Panc1 (cell line): Measurements from ENCODE around the gene ARHGEF7. TPM values are rescaled to one million over a fixed set of nuclear protein-coding genes. Genes with fewer than 3 reads are reported as not detected.

Experiments
- ATAC-seq: fragments of 200-7000 bp; cut with Tn5 transposase; 2 replicates; pipeline ENCODE4 v1.9.1; 2020; ENCODE audit warnings: mild to moderate bottlenecking, moderate library complexity
- BruUV-seq: library from RNA; stranded (reverse); fragments of 400-500 nt; replicated peaks from 2 replicates; lab custom pipeline; 2021; lab: Mats Ljungman, UMichigan
- CTCF ChIA-PET: fragments of 300-600 bp; sonication (Branson Sonifier 250); formaldehyde crosslinking; loops from one replicate; lab custom pipeline; 2022; ENCODE audit warnings: antibody characterized with exemption; lab: Charles Lee
- POLR2A ChIA-PET: fragments of 300-600 bp; sonication (Branson Sonifier 250); formaldehyde crosslinking; loops from one replicate; lab custom pipeline; 2022; ENCODE audit warnings: antibody characterized with exemption; lab: Charles Lee
- DNase-seq: peaks from one replicate; pipeline ENCODE4 v3.0.0-alpha.2; 2010; ENCODE audit warnings: low read depth, low spot score
- H3K27ac ChIP-seq: 2 replicates; pipeline ENCODE4 v1.5.1; 2011; ENCODE audit warnings: mild to moderate bottlenecking, low read length, inconsistent platforms
- H3K27me3 ChIP-seq: fragments of 200-500 bp; sonication (Bioruptor generic); 2 replicates; pipeline ENCODE4 v1.6.0; 2014; ENCODE audit warnings: low read length, inconsistent platforms; ENCODE audit not compliant: control insufficient read depth, insufficient read depth
- H3K36me3 ChIP-seq: fragments of 200-500 bp; sonication (Bioruptor generic); 2 replicates; pipeline ENCODE4 v1.5.1; 2014; ENCODE audit warnings: inconsistent platforms, mild to moderate bottlenecking, low read length, moderate library complexity; ENCODE audit not compliant: control insufficient read depth, insufficient read depth
- H3K4me1 ChIP-seq: 2 replicates; pipeline ENCODE4 v1.5.1; 2011; ENCODE audit warnings: inconsistent platforms, mild to moderate bottlenecking, low read length, moderate library complexity; ENCODE audit not compliant: control insufficient read depth, insufficient read depth
- H3K4me3 ChIP-seq, 2 experiments: 2 replicates each; pipeline ENCODE4 v1.5.1; 2011 to 2012; ENCODE audit warnings: low read depth in 2 of 2, low read length in 2 of 2, mild to moderate bottlenecking in 2 of 2, inconsistent platforms in 1 of 2, moderate library complexity in 1 of 2
- H3K9me3 ChIP-seq: fragments of 200-500 bp; sonication (Bioruptor generic); 2 replicates; pipeline ENCODE4 v1.5.1; 2014; ENCODE audit warnings: low read depth, mild to moderate bottlenecking, inconsistent platforms, low read length, moderate library complexity; ENCODE audit not compliant: control insufficient read depth, insufficient read depth
- POLR2AphosphoS5 ChIP-seq: IDR thresholded peaks from 2 replicates; pipeline ENCODE4 v1.6.1; 2012; ENCODE audit warnings: mild to moderate bottlenecking, low read depth, low read length, moderate library complexity
- SIN3A ChIP-seq: IDR thresholded peaks from 2 replicates; pipeline ENCODE4 v1.6.1; 2012; ENCODE audit warnings: low read depth, mild to moderate bottlenecking, low read length, moderate library complexity, borderline replicate concordance; ENCODE audit not compliant: insufficient read depth
- TCF7L2 ChIP-seq: IDR thresholded peaks from 2 replicates; pipeline ENCODE4 v1.6.1; 2011; ENCODE audit warnings: mild to moderate bottlenecking, low read depth, low read length, inconsistent platforms
- in situ Hi-C: cut with HindIII; loops from 2 replicates; pipeline ENCODE4 v1.10.0; 2016; ENCODE audit warnings: low sequenced_read_pairs, low pct_unique_long_range_greater_than_20kb
- intact Hi-C: fragments of 100-400 bp; cut with micrococcal nuclease; formaldehyde crosslinking; loops from one replicate; pipeline ENCODE4 v1.10.0; 2022; ENCODE audit not compliant: unreplicated experiment
- total RNA-seq: library from RNA; stranded (reverse); gene quantifications from one replicate; pipeline ENCODE4 v1.2.1, GENCODE V29; 2021; ENCODE audit not compliant: unreplicated experiment
- TF ChIP-seq, protein P1 (sequence below): fragments of 450-650 bp; IDR thresholded peaks from 2 replicates; pipeline ENCODE4 v1.5.1; 2017; ENCODE audit warnings: mild to moderate bottlenecking
- TF ChIP-seq, protein P2 (sequence below), 2 experiments: IDR thresholded peaks; 2 replicates each; pipeline ENCODE4 v1.6.1; 2011 to 2012; ENCODE audit warnings: low read depth in 2 of 2, control low read depth in 1 of 2, low read length in 1 of 2, mild to moderate bottlenecking in 1 of 2, moderate library complexity in 1 of 2; ENCODE audit not compliant: insufficient read depth in 1 of 2

The ARHGEF7 gene
- total RNA-seq, 1 experiment from 2014 or later = 36.4 TPM

DNA sequence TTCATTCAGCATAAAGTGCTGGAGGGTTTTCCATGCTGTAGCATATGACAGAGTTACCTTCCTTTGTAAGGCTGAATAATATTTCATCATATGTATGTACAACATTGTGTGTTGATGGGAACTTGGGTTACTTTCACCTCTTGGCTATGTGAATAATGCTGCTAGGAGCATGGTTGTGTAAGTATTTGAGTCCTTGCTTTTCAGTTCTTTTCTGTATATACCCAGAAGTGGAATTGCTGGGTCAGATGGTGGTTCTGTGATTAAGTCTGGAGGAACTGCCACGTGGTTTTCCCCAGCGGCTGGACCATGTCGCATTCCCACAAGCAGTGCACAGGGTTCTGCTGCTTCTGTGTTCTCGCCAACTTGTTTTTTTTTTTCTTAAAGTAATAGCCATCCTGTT is 104.2 kb downstream of the ARHGEF7 start:
- ChIA-PET POLR2A (no interaction called here), CTCF (no interaction called here)
- H3K4me3 ChIP-seq = no peak overlapping the region
- H3K9me3 ChIP-seq = no peaks in the 10 kb centered on the region
- ATAC-seq = no peak
- no peaks in the 10 kb centered on the region for H3K36me3 ChIP-seq
- TF ChIP-seq, protein P1, sequence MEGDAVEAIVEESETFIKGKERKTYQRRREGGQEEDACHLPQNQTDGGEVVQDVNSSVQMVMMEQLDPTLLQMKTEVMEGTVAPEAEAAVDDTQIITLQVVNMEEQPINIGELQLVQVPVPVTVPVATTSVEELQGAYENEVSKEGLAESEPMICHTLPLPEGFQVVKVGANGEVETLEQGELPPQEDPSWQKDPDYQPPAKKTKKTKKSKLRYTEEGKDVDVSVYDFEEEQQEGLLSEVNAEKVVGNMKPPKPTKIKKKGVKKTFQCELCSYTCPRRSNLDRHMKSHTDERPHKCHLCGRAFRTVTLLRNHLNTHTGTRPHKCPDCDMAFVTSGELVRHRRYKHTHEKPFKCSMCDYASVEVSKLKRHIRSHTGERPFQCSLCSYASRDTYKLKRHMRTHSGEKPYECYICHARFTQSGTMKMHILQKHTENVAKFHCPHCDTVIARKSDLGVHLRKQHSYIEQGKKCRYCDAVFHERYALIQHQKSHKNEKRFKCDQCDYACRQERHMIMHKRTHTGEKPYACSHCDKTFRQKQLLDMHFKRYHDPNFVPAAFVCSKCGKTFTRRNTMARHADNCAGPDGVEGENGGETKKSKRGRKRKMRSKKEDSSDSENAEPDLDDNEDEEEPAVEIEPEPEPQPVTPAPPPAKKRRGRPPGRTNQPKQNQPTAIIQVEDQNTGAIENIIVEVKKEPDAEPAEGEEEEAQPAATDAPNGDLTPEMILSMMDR = no peak
- no peak for TF ChIP-seq POLR2AphosphoS5
- TF ChIP-seq, protein P2, sequence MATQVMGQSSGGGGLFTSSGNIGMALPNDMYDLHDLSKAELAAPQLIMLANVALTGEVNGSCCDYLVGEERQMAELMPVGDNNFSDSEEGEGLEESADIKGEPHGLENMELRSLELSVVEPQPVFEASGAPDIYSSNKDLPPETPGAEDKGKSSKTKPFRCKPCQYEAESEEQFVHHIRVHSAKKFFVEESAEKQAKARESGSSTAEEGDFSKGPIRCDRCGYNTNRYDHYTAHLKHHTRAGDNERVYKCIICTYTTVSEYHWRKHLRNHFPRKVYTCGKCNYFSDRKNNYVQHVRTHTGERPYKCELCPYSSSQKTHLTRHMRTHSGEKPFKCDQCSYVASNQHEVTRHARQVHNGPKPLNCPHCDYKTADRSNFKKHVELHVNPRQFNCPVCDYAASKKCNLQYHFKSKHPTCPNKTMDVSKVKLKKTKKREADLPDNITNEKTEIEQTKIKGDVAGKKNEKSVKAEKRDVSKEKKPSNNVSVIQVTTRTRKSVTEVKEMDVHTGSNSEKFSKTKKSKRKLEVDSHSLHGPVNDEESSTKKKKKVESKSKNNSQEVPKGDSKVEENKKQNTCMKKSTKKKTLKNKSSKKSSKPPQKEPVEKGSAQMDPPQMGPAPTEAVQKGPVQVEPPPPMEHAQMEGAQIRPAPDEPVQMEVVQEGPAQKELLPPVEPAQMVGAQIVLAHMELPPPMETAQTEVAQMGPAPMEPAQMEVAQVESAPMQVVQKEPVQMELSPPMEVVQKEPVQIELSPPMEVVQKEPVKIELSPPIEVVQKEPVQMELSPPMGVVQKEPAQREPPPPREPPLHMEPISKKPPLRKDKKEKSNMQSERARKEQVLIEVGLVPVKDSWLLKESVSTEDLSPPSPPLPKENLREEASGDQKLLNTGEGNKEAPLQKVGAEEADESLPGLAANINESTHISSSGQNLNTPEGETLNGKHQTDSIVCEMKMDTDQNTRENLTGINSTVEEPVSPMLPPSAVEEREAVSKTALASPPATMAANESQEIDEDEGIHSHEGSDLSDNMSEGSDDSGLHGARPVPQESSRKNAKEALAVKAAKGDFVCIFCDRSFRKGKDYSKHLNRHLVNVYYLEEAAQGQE (IDR thresholded peaks at IDR 0.05; ENCODE audit: insufficient read depth in 1 of 2, low read depth in 2 of 2, low read length in 1 of 2) = no peak
- TF ChIP-seq TCF7L2 = no peak
- TF ChIP-seq SIN3A = no peak
- H3K4me1 ChIP-seq = no peaks in the 10 kb centered on the region; the same call in 1 of the 2 replicates
- in situ Hi-C loops = no loop called here
- BruUV-seq = no TSS peak
- H3K27ac ChIP-seq = no peak overlapping the region
- no peaks in the 10 kb centered on the region for H3K27me3 ChIP-seq
- no peak for DNase-seq
- intact Hi-C loops = loop anchor here (10.0 kb wide), 1 partner anchor 304 kb away; the partner anchor contains the start of gene ANKRD10

DNA sequence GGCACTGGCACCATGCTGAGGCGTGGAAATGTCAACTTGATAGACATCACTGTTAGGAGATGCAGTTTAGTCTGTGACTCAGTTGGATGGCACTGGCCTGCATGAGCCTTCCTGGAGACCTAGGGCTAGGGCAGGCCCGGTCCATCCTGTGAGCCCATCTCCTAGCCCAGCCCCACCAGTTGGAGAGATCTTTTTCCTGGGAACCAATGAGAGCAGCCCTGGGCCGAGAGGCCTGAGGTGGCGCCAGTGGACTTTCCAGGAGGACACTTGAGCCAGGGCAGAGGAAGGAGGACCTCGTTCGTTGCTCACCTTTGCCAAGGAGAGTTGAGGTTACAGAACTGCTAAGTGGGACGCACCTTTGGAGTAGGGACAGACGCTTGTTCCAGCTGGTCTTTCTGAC is 104.8 kb downstream of the ARHGEF7 start:
- intact Hi-C loops (loop anchor here (10.0 kb wide), 1 partner anchor 305 kb away; the partner anchor contains the start of gene ANKRD10), in situ Hi-C loops (no loop called here)
- CTCF ChIA-PET = no interaction called here
- ATAC-seq (no peak), DNase-seq (no peak)
- no TSS peak for BruUV-seq
- no peaks in the 10 kb centered on the region for H3K27me3 ChIP-seq
- no peak overlapping the region for H3K4me3 ChIP-seq
- POLR2A ChIA-PET = no interaction called here
- no peak for TF ChIP-seq POLR2AphosphoS5
- TF ChIP-seq, protein P2 (IDR thresholded peaks at IDR 0.05; ENCODE audit: insufficient read depth in 1 of 2, low read depth in 2 of 2, low read length in 1 of 2) = no peak
- TF ChIP-seq, protein P1 = no peak
- TF ChIP-seq SIN3A = no peak
- TF ChIP-seq TCF7L2 = no peak
- no peaks in the 10 kb centered on the region for H3K36me3 ChIP-seq
- H3K9me3 ChIP-seq = no peaks in the 10 kb centered on the region
- H3K4me1 ChIP-seq = no peaks in the 10 kb centered on the region
- no peak overlapping the region for H3K27ac ChIP-seq
